MM.1S (cell line): ENCODE data around the gene TMEM44.

Source experiments
- DNase-seq: peaks from one replicate; pipeline ENCODE4 v3.0.0-alpha.2; 2015
- H2AFZ ChIP-seq: fragments of 300-600 bp; sonication (generic); 2 replicates; pipeline ENCODE4 v1.6.0; 2016; ENCODE audit warnings: antibody characterized with exemption, low read length
- H3F3A ChIP-seq: fragments of 300-600 bp; sonication (generic); 2 replicates; pipeline ENCODE4 v1.6.1; 2016; ENCODE audit warnings: mild to moderate bottlenecking, antibody characterized with exemption, low read length, moderate library complexity, mixed read lengths; ENCODE audit not compliant: insufficient read depth
- H3K27ac ChIP-seq: fragments of 300-600 bp; sonication (generic); 2 replicates; pipeline ENCODE4 v1.5.1; 2016; ENCODE audit warnings: mild to moderate bottlenecking, low read length
- H3K27me3 ChIP-seq: fragments of 300-600 bp; sonication (generic); replicated peaks from 2 replicates; pipeline ENCODE4 v1.6.0; 2016; ENCODE audit warnings: low read length; ENCODE audit not compliant: insufficient read depth
- H3K36me3 ChIP-seq: fragments of 300-600 bp; sonication (generic); replicated peaks from 2 replicates; pipeline ENCODE4 v1.6.1; 2016; ENCODE audit warnings: mild to moderate bottlenecking, low read length, mixed read lengths; ENCODE audit not compliant: insufficient read depth
- H3K4me1 ChIP-seq: fragments of 300-600 bp; sonication (generic); 2 replicates; pipeline ENCODE4 v1.6.1; 2016; ENCODE audit warnings: low read length, mixed read lengths
- H3K4me2 ChIP-seq: fragments of 300-600 bp; sonication (generic); 2 replicates; pipeline ENCODE4 v1.6.0; 2016; ENCODE audit warnings: low read depth, low read length
- H3K4me3 ChIP-seq: fragments of 300-600 bp; sonication (generic); 2 replicates; pipeline ENCODE4 v1.5.1; 2016; ENCODE audit warnings: low read length, mixed read lengths
- H3K79me2 ChIP-seq: fragments of 300-600 bp; sonication (generic); 2 replicates; pipeline ENCODE4 v1.6.1; 2016; ENCODE audit warnings: mixed run types, low read length, mixed read lengths
- H3K9ac ChIP-seq: fragments of 300-600 bp; sonication (generic); 2 replicates; pipeline ENCODE4 v1.6.1; 2016; ENCODE audit warnings: low read length, mixed read lengths
- H3K9me2 ChIP-seq: fragments of 300-600 bp; sonication (generic); replicated peaks from 2 replicates; pipeline ENCODE4 v1.6.1; 2016; ENCODE audit warnings: mild to moderate bottlenecking, low read length, mixed read lengths; ENCODE audit not compliant: insufficient read depth
- H3K9me3 ChIP-seq: fragments of 300-600 bp; sonication (generic); replicated peaks from 2 replicates; pipeline ENCODE4 v1.6.1; 2016; ENCODE audit warnings: mild to moderate bottlenecking, low read length, mixed read lengths; ENCODE audit not compliant: insufficient read depth
- H4K20me1 ChIP-seq: fragments of 300-600 bp; sonication (generic); 2 replicates; pipeline ENCODE4 v1.6.1; 2016; ENCODE audit warnings: mild to moderate bottlenecking, low read length, moderate library complexity, mixed read lengths; ENCODE audit not compliant: insufficient read depth
- EZH2 ChIP-seq: fragments of 300-600 bp; sonication (generic); optimal IDR thresholded peaks from 2 replicates; pipeline ENCODE3; 2017; ENCODE audit warnings: low read depth, mild to moderate bottlenecking, antibody characterized with exemption, low read length, mixed read lengths
- EZH2phosphoT487 ChIP-seq: fragments of 300-600 bp; sonication (generic); IDR thresholded peaks from 2 replicates; pipeline ENCODE4 v1.6.1; 2018; ENCODE audit warnings: antibody characterized with exemption, low read length
- TF ChIP-seq, protein P1 (sequence below): fragments of 300-600 bp; sonication (generic); IDR thresholded peaks from 2 replicates; pipeline ENCODE4 v1.5.1; 2016; ENCODE audit warnings: antibody characterized with exemption, low read length, mixed read lengths

TMEM44 gene

DNA sequence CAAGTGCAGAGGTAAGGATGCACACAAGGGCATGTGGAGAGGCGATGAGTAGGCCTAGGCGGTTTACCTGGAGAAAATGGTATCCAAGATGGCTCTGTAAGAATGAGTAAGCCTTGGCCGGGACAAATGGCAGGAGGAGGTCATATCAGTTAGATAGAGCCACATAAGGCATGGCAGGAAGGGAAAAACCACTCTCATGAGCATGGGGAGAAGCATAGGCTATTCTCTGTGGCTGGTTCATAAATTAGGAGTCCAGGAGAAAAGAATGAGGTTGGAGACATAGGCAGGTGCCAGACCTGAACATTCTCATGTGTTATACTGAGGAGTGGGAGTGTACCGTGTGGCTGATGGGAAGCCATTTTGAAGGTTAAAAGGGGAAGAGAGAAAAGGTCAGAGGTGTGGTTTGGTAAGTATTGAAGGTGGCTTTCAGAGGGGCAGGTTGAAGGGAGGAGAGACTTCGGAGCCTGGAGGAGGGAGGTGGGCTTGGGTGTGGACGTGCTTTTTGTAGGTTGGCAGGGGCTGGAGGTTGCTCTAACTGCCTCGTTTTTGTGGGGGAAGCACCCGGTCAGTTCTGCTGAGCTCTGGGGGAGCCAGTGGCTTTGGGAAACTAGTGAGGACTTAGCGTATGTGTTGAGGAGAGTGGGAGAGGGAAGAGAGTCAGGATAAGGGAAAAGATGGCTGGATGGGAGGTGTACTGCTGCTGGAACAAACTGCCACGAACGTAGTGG lies 47.8 kb upstream of the TMEM44 start:
- H3K4me2 ChIP-seq = no peak overlapping the region
- no peaks in the 10 kb centered on the region for H3K9me3 ChIP-seq
- H3K4me3 ChIP-seq = no peak overlapping the region
- H3K27me3 ChIP-seq = no peaks in the 10 kb centered on the region
- no peak overlapping the region for H2AFZ ChIP-seq
- no peaks in the 10 kb centered on the region for H3K9me2 ChIP-seq
- no peaks in the 10 kb centered on the region for H3K79me2 ChIP-seq
- no peak overlapping the region for H3K27ac ChIP-seq
- H3K36me3 ChIP-seq = no peaks in the 10 kb centered on the region
- no peaks in the 10 kb centered on the region; the same call in 1 of the 2 replicates for H3F3A ChIP-seq
- H4K20me1 ChIP-seq = no peaks in the 10 kb centered on the region
- TF ChIP-seq EZH2 = no peak
- TF ChIP-seq EZH2phosphoT487 = no peak
- TF ChIP-seq, protein P1, sequence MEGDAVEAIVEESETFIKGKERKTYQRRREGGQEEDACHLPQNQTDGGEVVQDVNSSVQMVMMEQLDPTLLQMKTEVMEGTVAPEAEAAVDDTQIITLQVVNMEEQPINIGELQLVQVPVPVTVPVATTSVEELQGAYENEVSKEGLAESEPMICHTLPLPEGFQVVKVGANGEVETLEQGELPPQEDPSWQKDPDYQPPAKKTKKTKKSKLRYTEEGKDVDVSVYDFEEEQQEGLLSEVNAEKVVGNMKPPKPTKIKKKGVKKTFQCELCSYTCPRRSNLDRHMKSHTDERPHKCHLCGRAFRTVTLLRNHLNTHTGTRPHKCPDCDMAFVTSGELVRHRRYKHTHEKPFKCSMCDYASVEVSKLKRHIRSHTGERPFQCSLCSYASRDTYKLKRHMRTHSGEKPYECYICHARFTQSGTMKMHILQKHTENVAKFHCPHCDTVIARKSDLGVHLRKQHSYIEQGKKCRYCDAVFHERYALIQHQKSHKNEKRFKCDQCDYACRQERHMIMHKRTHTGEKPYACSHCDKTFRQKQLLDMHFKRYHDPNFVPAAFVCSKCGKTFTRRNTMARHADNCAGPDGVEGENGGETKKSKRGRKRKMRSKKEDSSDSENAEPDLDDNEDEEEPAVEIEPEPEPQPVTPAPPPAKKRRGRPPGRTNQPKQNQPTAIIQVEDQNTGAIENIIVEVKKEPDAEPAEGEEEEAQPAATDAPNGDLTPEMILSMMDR = no peak
- no peak overlapping the region for H3K9ac ChIP-seq
- peaks cover 21% of the 10 kb centered on the region for H3K4me1 ChIP-seq
- no peak for DNase-seq

GRCh38 chr3:194676471-194676870 lies 43.3 kb upstream of the TMEM44 start:
- TF ChIP-seq EZH2phosphoT487 (no peak), EZH2 (no peak)
- TF ChIP-seq, protein P1 = no peak
- Histone ChIP-seq H3K9me3 (no peaks in the 10 kb centered on the region), H3K4me2 (no peak overlapping the region), H3K79me2 (peaks cover 6% of the 10 kb centered on the region), H3K4me1 (0 out of 2 replicates have a peak, but pooled peaks cover 6% of the 10 kb centered on the region), H3K9ac (no peak overlapping the region), H3K36me3 (no peaks in the 10 kb centered on the region), H2AFZ (no peak overlapping the region), H4K20me1 (no peaks in the 10 kb centered on the region), H3K27ac (no peak overlapping the region), H3K9me2 (no peaks in the 10 kb centered on the region), H3F3A (no peaks in the 10 kb centered on the region), H3K4me3 (no peak overlapping the region), H3K27me3 (no peaks in the 10 kb centered on the region; the same call in 1 of the 2 replicates)
- no peak for DNase-seq

DNA sequence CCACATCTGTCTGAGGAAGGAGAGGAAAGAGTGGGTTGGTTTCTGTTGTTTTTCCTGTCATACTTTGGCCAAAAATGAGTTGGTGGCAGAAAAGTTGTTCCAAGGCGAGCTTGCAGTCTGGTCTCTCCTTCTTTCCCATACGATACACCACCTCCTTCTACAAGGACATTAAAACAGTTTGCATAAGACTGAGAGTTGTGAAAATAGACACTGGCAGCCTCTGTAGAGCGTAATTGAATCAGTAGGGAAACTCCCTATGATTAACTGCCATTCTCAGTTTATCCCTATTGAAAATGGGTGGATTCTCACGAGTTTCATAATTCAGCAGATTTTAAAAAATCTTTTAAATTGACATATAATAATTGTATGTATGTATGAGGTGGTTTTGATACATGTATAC lies 42.5 kb upstream of the TMEM44 start:
- H3K27me3 ChIP-seq = no peaks in the 10 kb centered on the region; the same call in 1 of the 2 replicates
- H3K36me3 ChIP-seq = no peaks in the 10 kb centered on the region
- no peak overlapping the region for H3K9ac ChIP-seq
- H4K20me1 ChIP-seq = no peaks in the 10 kb centered on the region
- H3K9me2 ChIP-seq = no peaks in the 10 kb centered on the region
- H3K27ac ChIP-seq = no peak overlapping the region
- no peaks in the 10 kb centered on the region for H3F3A ChIP-seq
- DNase-seq = no peak
- no peak overlapping the region for H3K4me2 ChIP-seq
- peaks cover 14% of the 10 kb centered on the region for H3K79me2 ChIP-seq
- H3K4me1 ChIP-seq = peaks cover 13% of the 10 kb centered on the region
- H3K9me3 ChIP-seq = no peaks in the 10 kb centered on the region
- TF ChIP-seq, protein P1 = no peak
- TF ChIP-seq EZH2phosphoT487 (no peak), EZH2 (no peak)
- H2AFZ ChIP-seq = no peak overlapping the region
- H3K4me3 ChIP-seq = no peak overlapping the region
